ENCODE results near the gene ADGRG3.

- TF ChIP-seq CTCF (tag by site-specific recombination; IDR thresholded peaks at IDR 0.05) (no peak), ZNF114 (tag by site-specific recombination; IDR thresholded peaks at IDR 0.05) (no peak), ZSCAN16 (tag by site-specific recombination; IDR thresholded peaks at IDR 0.05) (no peak), REPIN1 (tag by site-specific recombination; IDR thresholded peaks at IDR 0.05; ENCODE audit: low read depth) (no peak), ZFP3 (tag by site-specific recombination; IDR thresholded peaks at IDR 0.05; ENCODE audit: low read depth) (no peak), ZBTB44 (tag by site-specific recombination; IDR thresholded peaks at IDR 0.05) (no peak), ZNF2 (tag by site-specific recombination; IDR thresholded peaks at IDR 0.05) (no peak), ZFP37 (tag by site-specific recombination; IDR thresholded peaks at IDR 0.05) (no peak)
- TF ChIP-seq, protein P1, sequence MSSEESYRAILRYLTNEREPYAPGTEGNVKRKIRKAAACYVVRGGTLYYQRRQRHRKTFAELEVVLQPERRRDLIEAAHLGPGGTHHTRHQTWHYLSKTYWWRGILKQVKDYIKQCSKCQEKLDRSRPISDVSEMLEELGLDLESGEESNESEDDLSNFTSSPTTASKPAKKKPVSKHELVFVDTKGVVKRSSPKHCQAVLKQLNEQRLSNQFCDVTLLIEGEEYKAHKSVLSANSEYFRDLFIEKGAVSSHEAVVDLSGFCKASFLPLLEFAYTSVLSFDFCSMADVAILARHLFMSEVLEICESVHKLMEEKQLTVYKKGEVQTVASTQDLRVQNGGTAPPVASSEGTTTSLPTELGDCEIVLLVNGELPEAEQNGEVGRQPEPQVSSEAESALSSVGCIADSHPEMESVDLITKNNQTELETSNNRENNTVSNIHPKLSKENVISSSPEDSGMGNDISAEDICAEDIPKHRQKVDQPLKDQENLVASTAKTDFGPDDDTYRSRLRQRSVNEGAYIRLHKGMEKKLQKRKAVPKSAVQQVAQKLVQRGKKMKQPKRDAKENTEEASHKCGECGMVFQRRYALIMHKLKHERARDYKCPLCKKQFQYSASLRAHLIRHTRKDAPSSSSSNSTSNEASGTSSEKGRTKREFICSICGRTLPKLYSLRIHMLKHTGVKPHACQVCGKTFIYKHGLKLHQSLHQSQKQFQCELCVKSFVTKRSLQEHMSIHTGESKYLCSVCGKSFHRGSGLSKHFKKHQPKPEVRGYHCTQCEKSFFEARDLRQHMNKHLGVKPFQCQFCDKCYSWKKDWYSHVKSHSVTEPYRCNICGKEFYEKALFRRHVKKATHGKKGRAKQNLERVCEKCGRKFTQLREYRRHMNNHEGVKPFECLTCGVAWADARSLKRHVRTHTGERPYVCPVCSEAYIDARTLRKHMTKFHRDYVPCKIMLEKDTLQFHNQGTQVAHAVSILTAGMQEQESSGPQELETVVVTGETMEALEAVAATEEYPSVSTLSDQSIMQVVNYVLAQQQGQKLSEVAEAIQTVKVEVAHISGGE (tag by site-specific recombination; conservative IDR thresholded peaks at IDR 0.05; ENCODE audit: low read depth), result no peak
- TF ChIP-seq, protein P2, sequence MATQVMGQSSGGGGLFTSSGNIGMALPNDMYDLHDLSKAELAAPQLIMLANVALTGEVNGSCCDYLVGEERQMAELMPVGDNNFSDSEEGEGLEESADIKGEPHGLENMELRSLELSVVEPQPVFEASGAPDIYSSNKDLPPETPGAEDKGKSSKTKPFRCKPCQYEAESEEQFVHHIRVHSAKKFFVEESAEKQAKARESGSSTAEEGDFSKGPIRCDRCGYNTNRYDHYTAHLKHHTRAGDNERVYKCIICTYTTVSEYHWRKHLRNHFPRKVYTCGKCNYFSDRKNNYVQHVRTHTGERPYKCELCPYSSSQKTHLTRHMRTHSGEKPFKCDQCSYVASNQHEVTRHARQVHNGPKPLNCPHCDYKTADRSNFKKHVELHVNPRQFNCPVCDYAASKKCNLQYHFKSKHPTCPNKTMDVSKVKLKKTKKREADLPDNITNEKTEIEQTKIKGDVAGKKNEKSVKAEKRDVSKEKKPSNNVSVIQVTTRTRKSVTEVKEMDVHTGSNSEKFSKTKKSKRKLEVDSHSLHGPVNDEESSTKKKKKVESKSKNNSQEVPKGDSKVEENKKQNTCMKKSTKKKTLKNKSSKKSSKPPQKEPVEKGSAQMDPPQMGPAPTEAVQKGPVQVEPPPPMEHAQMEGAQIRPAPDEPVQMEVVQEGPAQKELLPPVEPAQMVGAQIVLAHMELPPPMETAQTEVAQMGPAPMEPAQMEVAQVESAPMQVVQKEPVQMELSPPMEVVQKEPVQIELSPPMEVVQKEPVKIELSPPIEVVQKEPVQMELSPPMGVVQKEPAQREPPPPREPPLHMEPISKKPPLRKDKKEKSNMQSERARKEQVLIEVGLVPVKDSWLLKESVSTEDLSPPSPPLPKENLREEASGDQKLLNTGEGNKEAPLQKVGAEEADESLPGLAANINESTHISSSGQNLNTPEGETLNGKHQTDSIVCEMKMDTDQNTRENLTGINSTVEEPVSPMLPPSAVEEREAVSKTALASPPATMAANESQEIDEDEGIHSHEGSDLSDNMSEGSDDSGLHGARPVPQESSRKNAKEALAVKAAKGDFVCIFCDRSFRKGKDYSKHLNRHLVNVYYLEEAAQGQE (tag by site-specific recombination; IDR thresholded peaks at IDR 0.05), result no peak
These were observed 16.7 kb downstream of the ADGRG3 start for GRCh38 chr16:57684626-57685358.
